Daoy (cell line): ENCODE measurements around the gene HOXC13. TPM values are rescaled to one million over a fixed set of nuclear protein-coding genes. Genes with fewer than 3 reads are reported as not detected.
A peak's percentile ranks its signal among the peaks of the same experiment; 100 is the strongest.

Source experiments
- DNase-seq: peaks from one replicate; pipeline ENCODE4 v3.0.0-alpha.2; 2015; ENCODE audit warnings: low read depth
- total RNA-seq: library from RNA; depleted of rRNA; stranded (reverse); fragments of >200 nt; shearing (Covaris generic); gene quantifications from 2 replicates; pipeline ENCODE4 v1.2.3, GENCODE V29; 2014

Gene HOXC13
- total RNA-seq, 1 experiment from 2014 or later, result 2.5 TPM

DNA sequence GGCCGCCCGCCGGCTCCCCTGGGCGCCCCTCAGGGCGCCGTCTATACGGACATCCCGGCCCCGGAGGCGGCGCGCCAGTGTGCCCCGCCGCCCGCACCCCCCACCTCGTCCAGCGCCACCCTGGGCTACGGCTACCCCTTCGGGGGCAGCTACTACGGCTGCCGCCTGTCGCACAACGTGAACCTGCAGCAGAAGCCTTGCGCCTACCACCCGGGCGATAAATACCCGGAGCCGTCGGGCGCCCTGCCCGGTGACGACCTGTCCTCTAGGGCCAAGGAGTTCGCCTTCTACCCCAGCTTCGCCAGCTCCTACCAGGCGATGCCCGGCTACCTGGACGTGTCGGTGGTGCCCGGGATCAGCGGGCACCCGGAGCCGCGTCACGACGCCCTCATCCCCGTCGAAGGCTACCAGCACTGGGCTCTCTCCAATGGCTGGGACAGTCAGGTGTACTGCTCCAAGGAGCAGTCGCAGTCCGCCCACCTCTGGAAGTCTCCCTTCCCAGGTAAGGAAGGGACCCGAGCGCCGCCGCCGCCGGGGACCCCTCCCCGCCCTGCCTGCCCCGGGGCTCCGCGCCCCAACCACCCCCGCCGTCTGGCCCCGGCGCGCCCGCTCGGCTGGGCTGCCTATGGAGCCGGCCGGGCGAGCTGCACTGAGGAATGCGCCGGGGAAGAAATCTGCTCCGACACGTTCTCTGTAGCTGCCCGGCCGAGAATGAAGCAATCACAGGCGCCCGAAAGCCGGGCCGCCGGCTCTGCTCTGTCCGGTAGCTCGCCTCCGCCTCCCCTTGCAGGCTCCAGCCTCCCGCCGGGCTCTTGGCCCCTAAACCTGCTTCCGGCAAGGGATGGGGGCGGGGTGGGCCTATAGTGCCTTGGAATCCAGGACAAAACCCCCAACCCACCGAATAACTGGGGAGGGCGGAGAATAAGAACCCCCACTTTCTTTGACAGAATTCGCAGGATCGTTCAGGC is 794 bp downstream of the HOXC13 start:
- DNase-seq, result peak; percentile 66

GRCh38 chr12:53940443-53941014 is 1.9 kb downstream of the HOXC13 start:
- no peak for DNase-seq

- DNase-seq, result no peak
These were observed 2.6 kb downstream of the HOXC13 start for GRCh38 chr12:53941187-53941586.

DNA sequence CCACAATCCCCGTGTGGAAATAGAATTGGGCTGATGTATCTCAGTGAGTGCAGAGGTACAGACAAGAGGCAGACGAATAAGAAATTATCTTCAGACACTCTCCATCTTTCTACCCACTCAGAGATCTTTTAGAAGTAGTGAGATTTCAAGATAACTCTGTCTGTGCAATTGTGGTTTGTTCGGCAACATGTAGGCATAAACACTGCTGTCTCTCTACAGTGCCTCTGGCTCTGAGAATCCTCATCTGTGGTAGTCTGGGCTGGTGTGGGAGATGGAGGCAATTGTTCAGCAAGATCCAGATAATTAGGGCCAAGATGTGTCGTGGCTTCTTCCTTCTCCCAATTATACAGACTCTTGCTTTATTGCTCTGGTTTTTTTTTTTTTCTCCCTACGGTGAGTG is 3.1 kb downstream of the HOXC13 start:
- DNase-seq, result no peak

DNA sequence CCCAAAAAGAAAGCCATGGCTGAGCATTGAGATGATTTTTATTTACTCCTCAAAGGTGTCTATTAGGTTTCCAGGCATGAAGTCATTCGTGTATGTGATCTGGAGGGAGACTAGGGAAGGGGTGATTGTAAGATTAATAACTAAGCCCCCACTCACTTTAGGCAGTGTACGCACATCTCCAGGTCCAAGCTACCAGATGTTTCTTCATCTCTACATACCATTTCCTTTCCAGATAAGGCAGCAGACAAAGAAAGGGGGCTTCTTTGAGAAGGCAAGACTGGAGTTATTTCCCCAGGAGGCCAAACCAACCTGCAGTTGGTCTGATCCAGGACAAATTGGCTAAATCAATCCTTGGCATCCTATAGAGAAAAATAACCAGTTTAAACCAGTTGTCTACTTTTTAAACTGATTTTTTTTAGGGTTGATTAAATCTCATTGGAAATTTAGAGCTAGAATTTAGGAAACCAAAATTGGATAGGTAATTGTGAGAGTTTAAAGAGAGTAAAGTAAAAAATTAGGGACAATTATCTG is 3.9 kb downstream of the HOXC13 start:
- DNase-seq, result no peak

- DNase-seq, result no peak
These were observed 5.6 kb downstream of the HOXC13 start for GRCh38 chr12:53944209-53944608.

GRCh38 chr12:53944907-53945847 is 6.5 kb downstream of the HOXC13 start:
- DNase-seq, result no peak

DNA sequence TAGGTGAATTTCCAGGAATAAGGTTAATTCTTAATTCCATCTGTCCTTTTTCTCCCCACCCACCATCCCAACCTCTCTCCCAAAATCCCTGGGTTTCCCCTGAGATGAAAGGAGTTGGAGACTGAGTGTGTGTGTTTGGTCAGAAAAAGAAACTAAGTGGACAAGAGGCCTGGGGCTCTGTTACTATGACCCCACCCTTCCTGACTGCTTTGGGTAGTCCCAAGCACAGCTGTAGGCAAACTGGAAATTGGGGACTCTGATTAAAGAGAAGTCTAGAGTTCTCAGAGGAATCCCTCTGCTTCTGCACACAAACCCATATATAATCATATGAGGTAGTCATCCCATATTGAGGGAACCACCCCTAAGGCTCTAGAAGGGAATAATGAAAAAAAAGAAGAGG is 9.1 kb downstream of the HOXC13 start:
- no peak for DNase-seq

GRCh38 chr12:53948650-53949593 is 10.3 kb downstream of the HOXC13 start:
- no peak for DNase-seq

DNA sequence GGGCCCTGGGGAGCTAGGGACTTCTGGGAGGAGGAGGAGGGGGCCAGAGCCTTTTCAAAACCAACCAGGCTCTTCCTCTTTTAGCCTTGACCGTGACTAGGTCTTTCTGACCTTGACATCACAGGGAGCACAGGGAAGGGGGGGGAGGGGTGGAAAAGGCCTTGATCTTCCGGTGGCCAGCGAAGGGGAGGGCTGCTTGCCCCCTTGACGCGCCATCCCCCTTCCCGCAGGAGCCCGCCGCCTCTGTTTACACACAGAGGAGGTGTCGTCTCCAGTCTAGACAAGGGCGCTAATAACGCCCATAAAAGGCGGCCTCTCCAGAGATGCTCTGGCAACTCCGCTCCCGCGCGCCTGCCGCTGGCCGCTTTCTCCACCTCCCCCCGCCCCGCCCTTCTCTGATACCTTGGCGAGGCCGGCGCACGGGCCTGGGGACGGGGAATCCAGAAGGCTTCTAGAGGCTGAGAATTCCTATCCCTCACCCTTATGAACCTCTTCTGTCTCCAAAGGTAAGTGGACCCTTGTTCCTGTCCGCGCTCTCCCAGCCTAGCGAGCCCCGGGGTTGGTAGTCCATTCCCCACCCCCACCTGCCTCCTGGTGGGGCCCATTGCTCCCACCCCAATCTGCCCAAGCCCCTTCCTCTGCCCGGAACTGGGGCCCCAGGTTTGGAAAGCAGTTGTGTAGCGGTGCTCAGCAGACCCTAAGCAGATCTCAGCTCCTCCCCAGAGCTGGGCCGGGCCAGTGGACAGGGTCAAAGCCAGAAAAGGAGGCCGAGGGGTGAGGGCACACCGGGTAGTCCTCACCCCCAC is 11.2 kb downstream of the HOXC13 start:
- DNase-seq, result no peak

DNA sequence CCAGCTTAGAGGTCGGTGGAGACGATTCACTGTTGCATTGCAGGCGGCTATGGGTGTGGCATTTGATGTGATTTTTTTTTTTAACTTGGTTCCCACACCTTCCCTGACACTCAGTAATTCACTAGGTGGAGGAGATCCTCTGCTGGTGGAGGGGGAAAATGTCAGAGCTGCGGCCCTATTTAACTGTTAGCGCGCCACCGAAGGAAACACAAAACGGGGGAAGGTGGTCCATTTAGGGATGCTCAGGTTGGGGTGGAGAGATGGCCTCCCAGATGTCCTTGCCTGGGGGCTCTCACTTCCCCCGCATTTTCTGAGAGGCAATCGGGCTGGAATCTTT is 11.8 kb downstream of the HOXC13 start:
- no peak for DNase-seq

GRCh38 chr12:53950789-53951576 is 12.4 kb downstream of the HOXC13 start:
- no peak for DNase-seq

- DNase-seq, result no peak
These were observed 13.1 kb downstream of the HOXC13 start for GRCh38 chr12:53951577-53952334.

GRCh38 chr12:53952335-53952694 is 13.7 kb downstream of the HOXC13 start:
- no peak for DNase-seq

DNA sequence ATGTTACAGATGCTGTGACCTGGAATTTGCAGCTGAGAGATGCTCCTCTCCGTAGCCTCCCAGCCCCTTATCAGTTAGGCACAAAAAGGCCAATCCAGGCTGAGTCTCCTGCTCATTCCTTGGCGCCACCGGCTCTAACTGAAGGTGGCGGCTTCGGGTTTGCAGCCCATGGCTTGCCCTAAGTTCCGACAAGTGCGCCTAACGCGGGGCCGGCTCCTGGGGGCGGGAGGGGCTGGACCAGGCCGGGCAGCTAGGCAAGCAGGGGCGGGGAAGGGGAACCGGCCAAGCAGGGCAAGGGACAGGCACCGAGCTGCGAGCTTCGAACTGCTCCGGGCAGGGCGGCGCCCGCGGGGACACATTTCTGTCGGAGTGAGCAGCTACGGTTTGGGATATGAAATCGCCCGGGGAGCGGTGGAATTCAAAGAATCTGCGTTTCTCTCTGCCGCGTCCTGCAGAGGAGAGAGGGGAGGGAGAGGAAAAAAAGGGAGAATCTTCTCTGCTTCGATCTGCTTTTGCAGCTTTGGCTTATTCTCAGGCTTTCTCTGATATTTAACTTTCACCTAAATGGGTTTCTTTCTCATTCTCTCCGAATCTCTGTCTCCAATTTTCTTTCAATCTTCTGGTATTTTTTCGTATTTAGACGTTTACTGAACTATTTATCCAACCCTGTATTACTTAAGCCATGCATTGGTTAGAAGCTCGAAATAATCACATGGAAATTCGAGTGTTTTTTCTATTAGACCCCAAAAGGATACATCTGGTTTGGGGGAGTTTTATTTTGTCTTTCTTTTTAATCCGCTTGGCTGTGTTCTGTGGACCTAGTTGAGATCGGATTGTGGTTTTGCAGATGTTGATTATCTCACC is 14.5 kb downstream of the HOXC13 start:
- DNase-seq, result no peak

- DNase-seq, result no peak
These were observed 15.4 kb downstream of the HOXC13 start for GRCh38 chr12:53953831-53954693.

- DNase-seq, result peak; percentile 64
These were observed 16.0 kb downstream of the HOXC13 start, which contains the start of gene HOXC12 for GRCh38 chr12:53954694-53955035. Gene HOXC12, plus strand, starts transcription at chr12:53954903. Its CDS starts 27 bp downstream, at chr12:53954930.
